WI38 (cell line): ENCODE data around the gene PDLIM4.

Source experiments
- H3K4me3 ChIP-seq: 2 replicates; pipeline ENCODE4 v1.5.1; 2011; ENCODE audit warnings: low read depth, mild to moderate bottlenecking, control low read depth, low read length
- CTCF ChIP-seq: IDR thresholded peaks from 2 replicates; pipeline ENCODE4 v1.5.1; 2012; ENCODE audit warnings: low read depth, mild to moderate bottlenecking, control low read depth, low read length

Gene PDLIM4

GRCh38 chr5:132260051-132260450 is 2.6 kb downstream of the PDLIM4 start:
- peak overlapping the region; percentile 82 for H3K4me3 ChIP-seq
- TF ChIP-seq CTCF, result no peak

GRCh38 chr5:132260714-132261551 is 3.4 kb downstream of the PDLIM4 start:
- H3K4me3 ChIP-seq, result peak overlapping the region; percentile 82; the same call in 1 of the 2 replicates
- no peak for TF ChIP-seq CTCF

- H3K4me3 ChIP-seq, result no peak overlapping the region
- TF ChIP-seq CTCF, result no peak
These were observed 4.7 kb downstream of the PDLIM4 start for GRCh38 chr5:132261881-132262845.

- H3K4me3 ChIP-seq, result no peak overlapping the region
- TF ChIP-seq CTCF, result no peak
These were observed 5.5 kb downstream of the PDLIM4 start for GRCh38 chr5:132262882-132263547.

DNA sequence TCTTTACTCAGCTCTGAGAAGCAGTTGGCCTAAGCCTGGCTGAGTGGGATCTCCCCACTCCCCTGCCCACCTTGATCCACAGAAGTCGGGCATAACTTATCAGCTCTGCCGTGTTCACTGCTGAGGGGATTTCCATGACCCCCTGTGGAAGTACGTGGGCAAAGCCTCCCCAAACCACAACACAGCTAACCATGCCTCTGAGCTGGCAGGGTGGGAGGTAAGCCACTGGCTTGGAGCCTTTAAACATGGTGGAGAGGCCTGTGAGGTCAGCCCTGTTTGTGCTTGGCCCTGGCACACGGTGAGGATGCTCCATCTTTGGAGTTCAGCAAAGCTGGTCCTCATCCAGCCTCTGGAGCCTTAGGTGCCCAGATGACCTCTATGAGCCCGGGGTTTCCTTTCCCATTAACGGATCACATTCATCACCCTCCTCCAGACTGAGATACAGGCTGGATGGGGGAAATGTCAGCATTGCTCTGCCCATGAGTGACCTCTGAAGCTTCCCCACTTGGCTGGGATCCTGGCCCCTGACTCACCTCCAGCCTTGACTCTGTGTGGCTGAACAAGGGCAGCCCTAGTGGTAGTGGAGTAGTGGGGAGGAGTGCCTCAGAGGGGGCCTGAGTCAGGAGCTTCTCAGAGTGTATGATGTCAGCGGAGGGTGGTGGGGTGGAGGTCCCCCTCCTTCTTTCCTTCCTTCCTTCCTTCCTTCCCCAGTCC is 6.2 kb downstream of the PDLIM4 start:
- H3K4me3 ChIP-seq, result no peak overlapping the region
- TF ChIP-seq CTCF, result 0 out of 2 replicates have a peak, but pooled peaks have one; percentile 18

GRCh38 chr5:132264546-132265335 is 7.2 kb downstream of the PDLIM4 start:
- no peak for TF ChIP-seq CTCF

More at GRCh38 chr5:132264546-132265335, 7.2 kb downstream of the PDLIM4 start:
- no peak overlapping the region for H3K4me3 ChIP-seq
